HepG2 (cell line): Measurements from ENCODE around the gene CCT7. TPM values are rescaled to one million over a fixed set of nuclear protein-coding genes. Genes with fewer than 3 reads are reported as not detected.

Source experiments
- ATAC-seq: fragments of 200-7000 bp; cut with Tn5 transposase; 3 replicates; pipeline ENCODE4 v1.9.1; 2020; ENCODE audit warnings: mild to moderate bottlenecking, moderate library complexity
- BruUV-seq: library from RNA; stranded (reverse); fragments of 400-500 nt; replicated peaks from 2 replicates; lab custom pipeline; 2021; lab: Mats Ljungman, UMichigan
- CTCF ChIA-PET: fragments of 300-600 bp; formaldehyde crosslinking; extraction: SDS; loops from one replicate; lab custom pipeline; 2021; ENCODE audit warnings: low total read pairs, inconsistent platforms, low intra/inter-chr PET ratio; lab: Yijun Ruan, JAX
- POLR2A ChIA-PET: fragments of 350-600 bp; sonication (Branson Sonifier 250); formaldehyde crosslinking; loops from one replicate; lab custom pipeline; 2020; ENCODE audit warnings: antibody characterized with exemption, inconsistent platforms; lab: Yijun Ruan, JAX
- DNase-seq: peaks from one replicate; pipeline ENCODE4 v3.0.0-alpha.2; 2015; ENCODE audit warnings: low spot score
- FAIRE-seq: peaks from 3 replicates; lab custom pipeline; 2011; peaks lifted over from hg19 to GRCh38; lab: Jason Lieb, UNC
- H2AFZ ChIP-seq: one replicate; pipeline ENCODE4 v1.6.1; 2011; ENCODE audit warnings: low read length, inconsistent platforms
- H3K27ac ChIP-seq: fragments of 300-600 bp; 3 replicates; pipeline ENCODE4 v1.8.0; 2011; ENCODE audit warnings: mixed run types, mild to moderate bottlenecking, mixed read lengths, low read length, inconsistent platforms; ENCODE audit not compliant: insufficient read depth; ENCODE audit errors: extremely low read length
- H3K27me3 ChIP-seq, 2 experiments: fragments of 200-600 bp in 1 of 2; 2 replicates in 1 of 2; 3 replicates in 1 of 2; pipeline versions ENCODE4 v1.6.0 to v1.8.0; 2011; ENCODE audit warnings: low read length in 2 of 2, mild to moderate bottlenecking in 2 of 2, moderate library complexity in 2 of 2, inconsistent platforms in 1 of 2; ENCODE audit not compliant: insufficient read depth in 2 of 2, control insufficient read depth in 1 of 2
- H3K36me3 ChIP-seq, 2 experiments: fragments of 200-600 bp in 1 of 2; replicated peaks in 1 of 2; 2 replicates in 1 of 2; 3 replicates in 1 of 2; pipeline versions ENCODE4 v1.5.1 to v1.8.0; 2011; ENCODE audit warnings: low read length in 2 of 2, inconsistent platforms in 1 of 2; ENCODE audit not compliant: insufficient read depth in 2 of 2, control insufficient read depth in 1 of 2
- H3K4me1 ChIP-seq: 2 replicates; pipeline ENCODE4 v1.5.1; 2012; ENCODE audit warnings: low read length, inconsistent platforms; ENCODE audit not compliant: insufficient read depth
- H3K4me2 ChIP-seq: 2 replicates; pipeline ENCODE4 v1.6.0; 2011; ENCODE audit warnings: low read depth, low read length, inconsistent platforms
- H3K4me3 ChIP-seq, 3 experiments: fragments of 200-600 bp in 1 of 3; sonication (generic), shearing (Covaris generic) in 1 of 3; replicated peaks in 1 of 3; 2 replicates each; pipeline ENCODE4 v1.5.1; 2011 to 2016; ENCODE audit warnings: low read length in 3 of 3, inconsistent platforms in 2 of 3, low read depth in 2 of 3, mild to moderate bottlenecking in 2 of 3, control low read depth in 1 of 3, mixed read lengths in 1 of 3; ENCODE audit not compliant: insufficient read depth in 1 of 3
- H3K79me2 ChIP-seq: one replicate; pipeline ENCODE4 v1.6.1; 2011; ENCODE audit warnings: low read length, inconsistent platforms; ENCODE audit not compliant: insufficient read depth
- H3K9ac ChIP-seq: 2 replicates; pipeline ENCODE4 v1.6.0; 2011; ENCODE audit warnings: mild to moderate bottlenecking, low read depth, low read length, inconsistent platforms; ENCODE audit not compliant: insufficient read depth
- H3K9me3 ChIP-seq: 2 replicates; pipeline ENCODE4 v1.5.1; 2012; ENCODE audit warnings: mild to moderate bottlenecking, low read length
- H4K20me1 ChIP-seq: 2 replicates; pipeline ENCODE4 v1.6.0; 2011; ENCODE audit warnings: inconsistent platforms, mild to moderate bottlenecking, low read length, moderate library complexity; ENCODE audit not compliant: insufficient read depth
- ARNT ChIP-seq: fragments of 450-650 bp; IDR thresholded peaks from 2 replicates; pipeline ENCODE4 v1.6.1; 2017
- ATF5 ChIP-seq: sonication (generic); formaldehyde crosslinking; IDR thresholded peaks from 2 replicates; pipeline ENCODE4 v1.4.0; 2020; ENCODE audit warnings: mild to moderate bottlenecking, low read depth, missing genetic modification reagents
- FOXP4 ChIP-seq: sonication (generic); formaldehyde crosslinking; IDR thresholded peaks from 2 replicates; pipeline ENCODE4 v1.4.0; 2020; ENCODE audit warnings: missing genetic modification reagents
- KAT7 ChIP-seq: IDR thresholded peaks from 2 replicates; pipeline ENCODE4 v1.6.1; 2018; ENCODE audit warnings: borderline replicate concordance, missing compliant biosample characterization
- MAFF ChIP-seq: IDR thresholded peaks from 2 replicates; pipeline ENCODE4 v1.6.1; 2011; ENCODE audit warnings: low read depth, low read length, improper control_type of control experiment
- MAFK ChIP-seq, 2 experiments: IDR thresholded peaks in 1 of 2; conservative IDR thresholded peaks in 1 of 2; 2 replicates each; pipeline ENCODE4 v1.6.1; 2011; ENCODE audit warnings: improper control_type of control experiment in 2 of 2, low read length in 2 of 2
- SIN3A ChIP-seq: IDR thresholded peaks from 2 replicates; pipeline ENCODE4 v1.6.1; 2011; ENCODE audit warnings: low read depth, mild to moderate bottlenecking, control low read depth, low read length, borderline replicate concordance
- SKI ChIP-seq: fragments of 450-650 bp; IDR thresholded peaks from one replicate; pipeline ENCODE4 v1.6.1; 2018; ENCODE audit warnings: mild to moderate bottlenecking; ENCODE audit not compliant: partially characterized antibody
- ZNF501 ChIP-seq: sonication (generic); formaldehyde crosslinking; IDR thresholded peaks from 2 replicates; pipeline ENCODE4 v1.5.1; 2020; ENCODE audit warnings: mild to moderate bottlenecking, moderate library complexity, missing genetic modification reagents
- WGBS: methylation state at CpG from one replicate; pipeline ENCODE4 v1.1.6; 2017; ENCODE audit warnings: low lambda C conversion rate; 5-methylcytosine and 5-hydroxymethylcytosine counted together
- in situ Hi-C: cut with HindIII; loops from 2 replicates; pipeline ENCODE4 v1.10.0; 2017; ENCODE audit warnings: low pct_unique_long_range_greater_than_20kb; ENCODE audit not compliant: extremely low pct_ligation_motif_present
- intact Hi-C: fragments of 100-400 bp; cut with micrococcal nuclease; formaldehyde crosslinking; loops from one replicate; pipeline ENCODE4 v1.10.0; 2022; ENCODE audit not compliant: unreplicated experiment
- polyA plus RNA-seq, 8 experiments: library from polyadenylated mRNA; depleted of rRNA in 3 of 8; stranded (reverse) in 7 of 8; unstranded in 1 of 8; fragments of >200 nt; fragmentation: Illumina TruSeq in 4 of 8; extraction: Trizol in 4 of 8; gene quantifications; 2 replicates each; pipeline versions ENCODE4 v1.2.1 to v1.2.3, GENCODE V29; 2011 to 2016; ENCODE audit warnings: low read depth in 4 of 8, missing spikeins in 1 of 8, mixed read lengths in 1 of 8; ENCODE audit not compliant: insufficient read depth in 1 of 8
- total RNA-seq, 5 experiments: library from RNA; depleted of rRNA; stranded (reverse); fragments of >200 nt; fragmentation: Illumina TruSeq; extraction: Trizol; gene quantifications; 2 replicates each; pipeline ENCODE4 v1.2.3, GENCODE V29; 2016; ENCODE audit warnings: low read depth in 1 of 5

CCT7 gene
- total and polyA plus RNA-seq, 2 of the 13 experiments (the other 11 are each of a cell fraction or from before 2014, with no cell fraction given) = 347 to 517 TPM

- TF ChIP-seq ATF5 (no peak), SKI (no peak), FOXP4 (CRISPR knock-in tag) (no peak), ARNT (no peak), ZNF501 (CRISPR knock-in tag) (no peak), KAT7 (no peak)
These were observed 10.5 kb downstream of the CCT7 start (continued) for GRCh38 chr2:73244580-73244979.

- TF ChIP-seq SIN3A = no peak
- peak; percentile 29; the same call in 1 of the 2 replicates for TF ChIP-seq MAFF
- peak; percentile 63 to 78 for TF ChIP-seq MAFK (conservative IDR thresholded peaks at IDR 0.05 in 1 of 2, IDR thresholded peaks at IDR 0.05 in 1 of 2; ENCODE audit: low read length in 2 of 2)
- TF ChIP-seq, all 625 proteins: peak for 2
- Histone ChIP-seq H2AFZ (no peak overlapping the region), H3K9me3 (no peaks in the 10 kb centered on the region), H3K27me3 (no peaks in the 10 kb centered on the region), H3K79me2 (peaks cover 6% of the 10 kb centered on the region), H3K27ac (no peak overlapping the region), H3K4me3 (no peak overlapping the region), H3K36me3 (peaks cover 70 to 94% of the 10 kb centered on the region in 2 experiments), H3K4me1 (peaks cover 30% of the 10 kb centered on the region), H3K4me2 (no peak overlapping the region), H3K9ac (no peak overlapping the region), H4K20me1 (peaks cover 6% of the 10 kb centered on the region; the same call in 1 of the 2 replicates)
- intact Hi-C loops = no loop called here
- ChIA-PET POLR2A (interaction anchor here (0.7 to 2.1 kb wide), 3 partner anchors 9 to 13 kb away, joined by 3 to 12 read pairs (median 4); partner anchors contain the start of genes CCT7 and PRADC1), CTCF (no interaction called here)
- no TSS peak for BruUV-seq
- DNase-seq = no peak
- ATAC-seq = no peak
- no peak for FAIRE-seq
- in situ Hi-C loops = no loop called here
- 99% methylated on average over 3 of the region's 3 CpGs for WGBS
These were observed 12.7 kb downstream of the CCT7 start for GRCh38 chr2:73246850-73247249.
